GM23338 (cell line): ENCODE data around the gene TPRG1. TPM values are rescaled to one million over a fixed set of nuclear protein-coding genes. Genes with fewer than 3 reads are reported as not detected.

Experiments
- ATAC-seq: fragments of 200-7000 bp; cut with Tn5 transposase; 3 replicates; pipeline ENCODE4 v1.9.1; 2020
- DNase-seq: peaks from one replicate; pipeline ENCODE4 v3.0.0-alpha.2; 2015; ENCODE audit warnings: low spot score
- H2AFZ ChIP-seq: fragments of 200-600 bp; sonication (generic); 2 replicates; pipeline ENCODE4 v1.8.0; 2016; ENCODE audit warnings: antibody characterized with exemption, mild to moderate bottlenecking, moderate library complexity
- H3F3A ChIP-seq: fragments of 200-600 bp; sonication (generic); replicated peaks from 2 replicates; pipeline ENCODE4 v1.8.0; 2017; ENCODE audit warnings: antibody characterized with exemption, mixed run types, low read depth
- H3K27ac ChIP-seq: fragments of 200-600 bp; sonication (generic); 2 replicates; pipeline ENCODE4 v1.6.1; 2016; ENCODE audit warnings: low read depth
- H3K27me3 ChIP-seq: fragments of 200-600 bp; sonication (generic); 2 replicates; pipeline ENCODE4 v1.8.0; 2016; ENCODE audit warnings: mild to moderate bottlenecking, mixed run types, moderate library complexity; ENCODE audit not compliant: insufficient read depth
- H3K36me3 ChIP-seq: fragments of 200-600 bp; sonication (generic); 2 replicates; pipeline ENCODE4 v1.8.0; 2016; ENCODE audit warnings: mild to moderate bottlenecking; ENCODE audit not compliant: insufficient read depth
- H3K4me1 ChIP-seq: fragments of 200-600 bp; sonication (generic); 2 replicates; pipeline ENCODE4 v1.8.0; 2016; ENCODE audit warnings: mild to moderate bottlenecking, moderate library complexity; ENCODE audit not compliant: insufficient read depth
- H3K4me2 ChIP-seq: fragments of 200-600 bp; sonication (generic); 2 replicates; pipeline ENCODE4 v1.7.1; 2017; ENCODE audit warnings: mixed run types
- H3K4me3 ChIP-seq: fragments of 200-600 bp; sonication (generic); 2 replicates; pipeline ENCODE4 v1.6.1; 2016; ENCODE audit warnings: mixed run types
- H3K79me2 ChIP-seq: fragments of 200-600 bp; sonication (generic); replicated peaks from 2 replicates; pipeline ENCODE4 v1.8.0; 2017; ENCODE audit warnings: mild to moderate bottlenecking; ENCODE audit not compliant: insufficient read depth
- H3K9me2 ChIP-seq: fragments of 200-600 bp; sonication (generic); 2 replicates; pipeline ENCODE4 v1.8.0; 2017; ENCODE audit not compliant: insufficient read depth
- H4K20me1 ChIP-seq: fragments of 200-600 bp; sonication (generic); replicated peaks from 2 replicates; pipeline ENCODE4 v1.8.0; 2017; ENCODE audit warnings: mild to moderate bottlenecking; ENCODE audit not compliant: insufficient read depth
- H3K27ac Mint-ChIP-seq: 2 replicates; pipeline ENCODE4 v1.8.0; 2020; ENCODE audit warnings: inconsistent platforms, mild to moderate bottlenecking, moderate library complexity, mixed read lengths
- H3K27me3 Mint-ChIP-seq: 3 replicates; pipeline ENCODE4 v1.8.0; 2022; ENCODE audit warnings: low read depth, mild to moderate bottlenecking, moderate library complexity, mixed read lengths, inconsistent platforms; ENCODE audit not compliant: insufficient read depth, poor library complexity
- H3K36me3 Mint-ChIP-seq: 3 replicates; pipeline ENCODE4 v1.8.0; 2021; ENCODE audit warnings: low read depth, mild to moderate bottlenecking, inconsistent platforms, moderate library complexity, mixed read lengths
- H3K4me1 Mint-ChIP-seq: 3 replicates; pipeline ENCODE4 v1.8.0; 2020; ENCODE audit warnings: mild to moderate bottlenecking, inconsistent platforms, mixed read lengths
- H3K4me3 Mint-ChIP-seq: 3 replicates; pipeline ENCODE4 v1.8.0; 2021; ENCODE audit warnings: moderate library complexity, mild to moderate bottlenecking, inconsistent platforms, mixed read lengths
- H3K9me3 Mint-ChIP-seq: 3 replicates; pipeline ENCODE4 v1.8.0; 2020; ENCODE audit warnings: moderate library complexity, mild to moderate bottlenecking, inconsistent platforms, mixed read lengths
- CTCF ChIP-seq, 2 experiments: fragments of 200-600 bp in 1 of 2; sonication (generic) in 1 of 2; conservative IDR thresholded peaks; 2 replicates each; pipeline versions ENCODE4 v1.5.1 to v1.6.1; 2016 to 2017; ENCODE audit warnings: antibody characterized with exemption in 2 of 2, low read depth in 2 of 2, mild to moderate bottlenecking in 2 of 2, moderate library complexity in 1 of 2
- ETS1 ChIP-seq: IDR thresholded peaks from 2 replicates; pipeline ENCODE4 v1.6.1; 2016; ENCODE audit warnings: antibody characterized with exemption
- EZH2phosphoT487 ChIP-seq: fragments of 200-600 bp; sonication (generic); IDR thresholded peaks from one replicate; pipeline ENCODE4 v1.8.1; 2018; ENCODE audit warnings: antibody characterized with exemption; ENCODE audit not compliant: unreplicated experiment
- POLR2AphosphoS5 ChIP-seq: IDR thresholded peaks from 2 replicates; pipeline ENCODE4 v1.6.1; 2016; ENCODE audit warnings: antibody characterized with exemption, low read depth
- STAT1 ChIP-seq: IDR thresholded peaks from one replicate; pipeline ENCODE4 v1.6.1; 2016; ENCODE audit warnings: antibody characterized with exemption; ENCODE audit not compliant: unreplicated experiment
- ZNF331 ChIP-seq: fragments of 250-450 bp; sonication (Bioruptor Pico); IDR thresholded peaks from 2 replicates; pipeline ENCODE4 v1.5.0; 2020; ENCODE audit warnings: low read depth, mild to moderate bottlenecking, moderate library complexity
- ZNF462 ChIP-seq: fragments of 250-450 bp; sonication (Bioruptor Pico); IDR thresholded peaks from 2 replicates; pipeline ENCODE4 v1.5.0; 2020; ENCODE audit warnings: mild to moderate bottlenecking, moderate library complexity
- polyA plus RNA-seq: library from polyadenylated mRNA; unstranded; fragments of >200 nt; fragmentation: Nextera tagmentation; extraction: Ambion mirVana; gene quantifications from 2 replicates; pipeline ENCODE4 v1.2.1, GENCODE V29; 2016
- total RNA-seq: library from RNA; depleted of rRNA; stranded (reverse); fragments of >200 nt; shearing (Covaris generic); gene quantifications from 2 replicates; pipeline ENCODE4 v1.2.3, GENCODE V29; 2014

The TPRG1 gene
- total and polyA plus RNA-seq, 2 experiments from 2014 or later: 0.74 to 1.7 TPM

GRCh38 chr3:189149203-189149602 lies 22.6 kb upstream of the TPRG1 start (continued):
- TF ChIP-seq ZNF462 (CRISPR knock-in tag): no peak
- TF ChIP-seq STAT1: no peak
- TF ChIP-seq ZNF331 (CRISPR knock-in tag): no peak

- no peaks in the 10 kb centered on the region; the same call in 1 of the 3 replicates for H3K4me1 Mint-ChIP-seq
- no peaks in the 10 kb centered on the region for H3K27me3 ChIP-seq
- H3K4me2 ChIP-seq: no peak overlapping the region
- peaks cover 5% of the 10 kb centered on the region; the same call in 1 of the 2 replicates for H3F3A ChIP-seq
- ATAC-seq (no peak), DNase-seq (no peak)
- peaks cover 5% of the 10 kb centered on the region for H3K27me3 Mint-ChIP-seq
- H3K9me3 Mint-ChIP-seq: peaks cover 10% of the 10 kb centered on the region
- H3K27ac Mint-ChIP-seq: no peak overlapping the region
- no peak overlapping the region for H3K27ac ChIP-seq
- H3K4me1 ChIP-seq: peaks cover 4% of the 10 kb centered on the region; the same call in 1 of the 2 replicates
- H3K9me2 ChIP-seq: no peaks in the 10 kb centered on the region
- peaks cover 13% of the 10 kb centered on the region; the same call in 2 of the 3 replicates for H3K36me3 Mint-ChIP-seq
- no peaks in the 10 kb centered on the region for H4K20me1 ChIP-seq
- no peaks in the 10 kb centered on the region for H3K36me3 ChIP-seq
- no peak overlapping the region for H2AFZ ChIP-seq
- H3K79me2 ChIP-seq: no peaks in the 10 kb centered on the region
- H3K4me3 ChIP-seq: no peak overlapping the region
- no peak overlapping the region for H3K4me3 Mint-ChIP-seq
- TF ChIP-seq POLR2AphosphoS5 (no peak), EZH2phosphoT487 (no peak), CTCF (conservative IDR thresholded peaks at IDR 0.05; ENCODE audit: low read depth in 2 of 2) (no peak), ETS1 (no peak), STAT1 (no peak)
Observed at GRCh38 chr3:189157232-189158007, 14.4 kb upstream of the TPRG1 start.
